Motor neuron (in vitro differentiated cells): ENCODE measurements around the gene HSD11B1. TPM values are rescaled to one million over a fixed set of nuclear protein-coding genes. Genes with fewer than 3 reads are reported as not detected.

Experiments
- ATAC-seq, 8 experiments: fragments of 200-7000 bp; cut with Tn5 transposase; replicated peaks in 6 of 8; 2 replicates each; pipeline ENCODE4 v1.8.0; 2021; ENCODE audit warnings: mild to moderate bottlenecking in 8 of 8, moderate library complexity in 8 of 8
- H3K27ac ChIP-seq, 2 donors: fragments of 250-450 bp; sonication (Bioruptor Pico); 2 replicates each; pipeline ENCODE4 v1.9.0; 2021; ENCODE audit warnings: antibody characterized with exemption in 2 of 2, mild to moderate bottlenecking in 2 of 2, moderate library complexity in 1 of 2
- H3K4me1 ChIP-seq, 2 donors: fragments of 250-450 bp; sonication (Bioruptor Pico); replicated peaks in 1 of 2; 2 replicates each; pipeline ENCODE4 v1.6.1; 2021; ENCODE audit warnings: antibody characterized with exemption in 2 of 2, mild to moderate bottlenecking in 2 of 2, moderate library complexity in 1 of 2
- H3K4me3 ChIP-seq, 5 donors: fragments of 250-450 bp; sonication (Bioruptor Pico); 2 replicates each; pipeline ENCODE4 v1.9.0; 2021; ENCODE audit warnings: antibody characterized with exemption in 5 of 5, mild to moderate bottlenecking in 5 of 5, moderate library complexity in 4 of 5
- WGBS, 10 experiments: fragments of 450-650 bp; shearing (Covaris generic); methylation state at CpG; one replicate each; pipeline ENCODE4 v1.0.0; 2022; 5-methylcytosine and 5-hydroxymethylcytosine counted together
- in situ Hi-C, 9 experiments: fragments of 400-800 bp; cut with MboI; loops; one replicate each; pipeline ENCODE4 v1.15.0; 2021; ENCODE audit warnings: low sequenced_read_pairs in 9 of 9, low pct_unique_long_range_greater_than_20kb in 2 of 9; ENCODE audit not compliant: unreplicated experiment in 9 of 9
- total RNA-seq, 8 experiments: library from RNA; unstranded; fragments of 300-600 nt; gene quantifications; 2 replicates each; pipeline versions ENCODE4 v1.2.3 to v1.2.4, GENCODE V29; 2022

HSD11B1 gene
- total RNA-seq, 8 experiments from 2014 or later = 0.63 to 114 (median 2.8) TPM; not detected in 5

GRCh38 chr1:209717818-209718217 is 13.2 kb downstream of the HSD11B1 start:
- H3K27ac ChIP-seq = no peak overlapping the region
- peak in 2 of 8 experiments; percentile 36 to 64 for ATAC-seq
- no peak overlapping the region for H3K4me3 ChIP-seq
- in situ Hi-C loops = no loop called here
- 0 to 79% (median 66%) methylated on average over 1 to 2 of the region's 2 CpGs for WGBS, 10 experiments
- no peaks in the 10 kb centered on the region for H3K4me1 ChIP-seq

GRCh38 chr1:209720326-209720725 is 15.7 kb downstream of the HSD11B1 start:
- no peak overlapping the region for H3K4me3 ChIP-seq
- WGBS, 10 experiments = 37 to 96% (median 88%) methylated on average over 3 to 4 of the region's 4 CpGs
- peak in 4 of 8 experiments; percentile 55 to 94 (median 92) for ATAC-seq
- in situ Hi-C loops = no loop called here
- H3K27ac ChIP-seq = no peak overlapping the region
- no peaks in the 10 kb centered on the region for H3K4me1 ChIP-seq

DNA sequence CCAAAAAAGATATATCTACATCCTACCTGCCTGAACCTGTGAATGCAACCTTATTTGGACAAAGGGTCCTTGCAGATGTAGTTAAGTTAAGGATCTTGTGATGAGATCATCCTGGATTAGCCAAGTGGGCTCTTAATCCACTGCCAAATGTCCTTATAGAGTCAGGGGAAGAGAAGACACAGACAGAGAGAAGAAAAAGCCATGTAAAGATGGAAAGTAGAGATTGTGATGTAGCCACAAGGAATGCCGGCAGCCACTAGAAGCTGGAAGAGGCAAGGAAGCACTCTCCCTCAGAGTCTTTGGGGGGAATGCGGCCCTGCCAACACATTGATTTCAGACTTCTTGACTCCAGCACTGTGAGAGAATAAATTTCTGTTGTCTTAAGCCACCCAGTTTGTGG is 16.2 kb downstream of the HSD11B1 start:
- no peaks in the 10 kb centered on the region for H3K4me1 ChIP-seq
- in situ Hi-C loops = no loop called here
- no peak overlapping the region for H3K27ac ChIP-seq
- no peak overlapping the region for H3K4me3 ChIP-seq
- peak in 1 of 8 experiments; percentile 50 for ATAC-seq
- 79 to 100% (median 88%) methylated on average over 1 to 2 of the region's 2 CpGs; no CpG with 5 or more reads in 3 of the 10 experiments for WGBS, 10 experiments

DNA sequence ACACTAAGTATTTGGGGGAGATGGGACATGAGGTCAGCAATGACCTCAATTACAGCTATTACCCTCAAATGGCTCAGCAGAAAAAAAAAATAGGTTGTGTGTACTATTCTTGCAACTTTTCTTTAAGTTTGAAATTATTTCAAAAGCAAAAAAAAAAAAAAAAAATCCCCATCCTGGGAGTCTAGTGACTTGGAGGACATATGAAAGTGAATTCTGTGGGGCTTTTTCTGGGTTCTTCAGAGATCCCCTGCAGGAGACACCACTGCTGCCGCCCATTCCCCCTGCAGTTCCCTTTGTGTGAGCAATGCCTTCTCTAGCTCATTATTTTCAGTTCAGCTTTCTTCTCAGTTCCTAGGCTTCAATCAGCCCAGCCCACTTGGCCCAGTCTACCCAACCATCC is 16.7 kb downstream of the HSD11B1 start:
- WGBS, 10 experiments = 38 to 100% (median 82%) methylated on average over 1 of the region's 1 CpG; no CpG with 5 or more reads in 3 of the 10 experiments
- ATAC-seq = no peak
- H3K4me3 ChIP-seq = no peak overlapping the region
- no peaks in the 10 kb centered on the region for H3K4me1 ChIP-seq
- in situ Hi-C loops = no loop called here
- H3K27ac ChIP-seq = no peak overlapping the region

- in situ Hi-C loops = no loop called here
- Histone ChIP-seq H3K4me3 (no peak overlapping the region), H3K4me1 (no peaks in the 10 kb centered on the region), H3K27ac (no peak overlapping the region)
- ATAC-seq = no peak
- WGBS, 10 experiments = 36 to 100% (median 97%) methylated on average over 1 to 3 of the region's 3 CpGs; no CpG with 5 or more reads in 2 of the 10 experiments
These were observed 18.6 kb downstream of the HSD11B1 start for GRCh38 chr1:209723265-209723664.

DNA sequence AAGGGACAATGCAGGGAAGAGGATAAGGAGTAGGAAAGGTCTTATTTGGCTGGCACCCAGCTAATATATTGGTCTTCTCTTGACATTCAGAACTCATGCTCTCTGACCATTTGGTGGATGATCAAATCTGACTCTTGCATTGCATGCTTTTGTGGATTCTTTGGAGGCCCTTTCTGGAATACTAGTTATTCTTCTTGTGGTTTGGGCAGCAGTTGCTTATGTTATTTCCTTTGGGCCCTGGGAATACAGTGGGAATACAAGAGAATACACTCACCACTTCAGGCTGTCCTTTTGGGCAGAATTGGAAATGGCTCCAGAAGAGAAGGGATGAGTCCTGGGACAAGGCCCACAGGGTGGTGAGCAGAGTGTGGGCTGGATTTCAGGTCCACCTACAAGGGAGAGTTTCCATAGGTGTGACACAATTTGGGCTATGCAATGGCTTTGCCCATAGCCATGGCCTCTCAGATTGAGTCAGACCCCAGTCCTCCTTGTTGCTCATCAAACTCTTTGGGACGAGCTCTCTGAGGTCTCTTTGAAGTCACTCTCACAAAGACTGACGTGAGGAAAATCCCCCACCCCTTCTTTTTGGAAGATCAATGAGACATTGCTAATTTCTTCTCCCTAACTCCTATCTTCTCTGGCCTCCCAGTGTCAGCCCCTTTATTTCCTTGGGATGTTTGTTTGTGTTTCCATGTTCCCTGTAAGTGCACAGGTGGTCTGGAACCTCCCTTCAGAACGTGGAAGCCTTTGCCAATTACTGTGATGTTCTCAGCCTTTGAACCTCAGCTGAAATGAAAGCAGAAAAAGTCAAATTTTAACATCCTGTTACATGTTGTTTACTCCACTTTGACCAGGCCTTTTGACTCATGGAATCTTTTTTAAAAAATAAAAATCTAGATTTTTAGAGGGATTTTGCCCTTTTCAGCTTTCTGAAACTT is 19.4 kb downstream of the HSD11B1 start:
- no peak overlapping the region for H3K27ac ChIP-seq
- whole genome bisulfite sequencing, 10 experiments = 11 to 52% (median 36%) methylated on average over 2 to 3 of the region's 3 CpGs; no CpG with 5 or more reads in 1 of the 10 experiments
- ATAC-seq = no peak
- H3K4me1 ChIP-seq = no peaks in the 10 kb centered on the region
- in situ Hi-C loops = no loop called here
- H3K4me3 ChIP-seq = no peak overlapping the region

DNA sequence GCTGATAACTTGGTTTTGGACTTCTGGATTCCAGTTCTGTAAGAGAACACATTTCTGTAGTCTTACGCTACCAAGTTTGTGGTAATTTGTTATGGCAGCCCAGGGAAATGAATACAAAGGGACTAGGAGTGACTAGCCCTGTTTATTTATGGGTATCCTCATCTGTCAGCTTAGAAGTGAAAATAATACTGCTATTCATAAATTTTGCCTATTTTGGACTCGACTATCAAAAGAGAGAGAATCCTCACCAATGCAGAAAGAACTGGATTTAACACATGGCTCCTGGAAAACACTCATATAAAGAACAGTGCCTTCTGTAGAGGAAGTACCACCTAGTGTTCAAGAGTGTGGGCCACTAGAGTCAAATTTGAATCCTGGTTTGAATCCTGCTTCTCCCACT is 22.6 kb downstream of the HSD11B1 start:
- WGBS, 10 experiments = 10 to 79% (median 49%) methylated on average over 1 to 2 of the region's 2 CpGs
- H3K27ac ChIP-seq = no peak overlapping the region
- ATAC-seq = no peak
- H3K4me3 ChIP-seq = no peak overlapping the region
- in situ Hi-C loops = no loop called here
- H3K4me1 ChIP-seq = no peaks in the 10 kb centered on the region

GRCh38 chr1:209727785-209728184 is 23.1 kb downstream of the HSD11B1 start:
- whole genome bisulfite sequencing, 10 experiments = 7 to 100% (median 79%) methylated on average over 1 to 3 of the region's 3 CpGs; no CpG with 5 or more reads in 2 of the 10 experiments
- Histone ChIP-seq H3K27ac (no peak overlapping the region), H3K4me1 (peaks cover 0 to 2% of the 10 kb centered on the region in 2 donors), H3K4me3 (no peak overlapping the region)
- no peak for ATAC-seq
- in situ Hi-C loops = no loop called here

DNA sequence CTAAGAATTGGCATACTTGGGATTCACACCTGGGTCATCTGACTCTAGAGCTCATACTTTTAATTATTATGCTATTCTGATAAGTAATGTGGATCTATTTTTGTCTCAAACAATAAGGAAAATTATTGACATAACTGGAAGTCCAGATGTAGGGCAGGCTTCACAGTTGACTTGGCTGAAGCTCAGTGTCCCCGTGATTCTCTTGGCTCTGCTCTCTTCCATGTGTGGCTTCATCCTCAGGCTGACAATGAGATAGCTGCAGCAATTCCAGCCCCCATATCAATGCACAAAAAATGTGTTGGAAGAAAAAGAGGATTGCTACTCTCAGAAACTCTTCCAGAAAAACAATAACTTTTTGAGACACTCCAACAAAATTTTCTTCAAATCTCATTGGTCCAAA is 23.8 kb downstream of the HSD11B1 start:
- no peak for ATAC-seq
- peaks cover 0 to 5% of the 10 kb centered on the region in 2 donors for H3K4me1 ChIP-seq
- no peak overlapping the region for H3K4me3 ChIP-seq
- no peak overlapping the region for H3K27ac ChIP-seq
- WGBS, 10 experiments = 0 to 100% (median 55%) methylated on average over 1 of the region's 1 CpG; no CpG with 5 or more reads in 2 of the 10 experiments
- in situ Hi-C loops = no loop called here

GRCh38 chr1:209729436-209729835 is 24.8 kb downstream of the HSD11B1 start:
- 0 to 50% (median 25%) methylated on average over 1 of the region's 1 CpG; no CpG with 5 or more reads in 5 of the 10 experiments for WGBS, 10 experiments
- ATAC-seq = no peak
- no peak overlapping the region for H3K27ac ChIP-seq
- H3K4me1 ChIP-seq = peaks cover 0 to 5% of the 10 kb centered on the region in 2 donors
- in situ Hi-C loops = no loop called here
- H3K4me3 ChIP-seq = no peak overlapping the region

DNA sequence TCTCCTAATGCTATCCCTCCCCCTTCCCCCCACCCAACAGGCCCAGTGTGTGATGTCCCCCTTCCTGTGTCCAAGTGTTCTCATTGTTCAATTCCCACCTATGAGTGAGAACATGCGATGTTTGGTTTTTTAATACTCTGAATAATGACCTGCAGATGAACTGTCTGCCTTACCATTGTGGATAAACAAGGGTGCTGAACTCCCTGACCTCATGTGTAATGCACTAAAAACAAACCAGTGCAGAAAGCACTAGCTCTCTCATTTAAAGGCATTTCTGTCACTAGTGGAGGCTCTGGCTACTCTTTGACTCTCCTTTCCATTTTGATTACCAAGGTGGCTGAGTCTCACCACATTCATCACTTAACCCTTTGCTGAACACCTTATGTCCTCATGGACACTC is 28.1 kb downstream of the HSD11B1 start:
- H3K4me1 ChIP-seq = peaks cover 0 to 5% of the 10 kb centered on the region in 2 donors
- H3K27ac ChIP-seq = no peak overlapping the region
- H3K4me3 ChIP-seq = no peak overlapping the region
- in situ Hi-C loops = no loop called here
- ATAC-seq = peak in 1 of 8 experiments; percentile 38
- 80 to 100% (median 90%) methylated on average over 1 of the region's 1 CpG; no CpG with 5 or more reads in 6 of the 10 experiments for WGBS, 10 experiments

- in situ Hi-C loops = no loop called here
- ATAC-seq = peak in 3 of 8 experiments; percentile 35 to 70 (median 64)
- Histone ChIP-seq H3K4me1 (peaks cover 0 to 5% of the 10 kb centered on the region in 2 donors), H3K27ac (no peak overlapping the region), H3K4me3 (no peak overlapping the region)
- 6 to 94% (median 77%) methylated on average over 1 to 3 of the region's 3 CpGs for WGBS, 10 experiments
These were observed 29.0 kb downstream of the HSD11B1 start for GRCh38 chr1:209733409-209734192.
